CD14-positive monocyte (primary cell): ENCODE measurements around the gene FUT8. TPM values are rescaled to one million over a fixed set of nuclear protein-coding genes. Genes with fewer than 3 reads are reported as not detected.

Source experiments
- DNase-seq, 3 donors: peaks; one replicate each; pipeline ENCODE4 v3.0.0-alpha.2; 2011 to 2022
- H2AFZ ChIP-seq: 2 replicates; pipeline ENCODE4 v1.6.0; 2012; ENCODE audit warnings: mild to moderate bottlenecking, low read depth, low read length, inconsistent platforms; ENCODE audit not compliant: insufficient read depth, poor library complexity, severe bottlenecking
- H3K27ac ChIP-seq, 2 donors: 1 replicate in 1 of 2; 2 replicates in 1 of 2; pipeline ENCODE4 v1.5.1; 2012 to 2013; ENCODE audit warnings: low read length in 2 of 2, control low read depth in 1 of 2, inconsistent platforms in 1 of 2, low read depth in 1 of 2, mild to moderate bottlenecking in 1 of 2
- H3K27me3 ChIP-seq, 2 donors: one replicate each; pipeline versions ENCODE4 v1.6.0 to v1.6.1; 2011 to 2013; ENCODE audit warnings: low read length in 2 of 2; ENCODE audit not compliant: control insufficient read depth in 2 of 2, insufficient read depth in 2 of 2
- H3K36me3 ChIP-seq, 2 donors: replicated peaks in 1 of 2; 1 replicate in 1 of 2; 2 replicates in 1 of 2; pipeline versions ENCODE4 v1.5.1 to v1.6.1; 2012 to 2013; ENCODE audit warnings: low read length in 2 of 2, control low read depth in 1 of 2, inconsistent platforms in 1 of 2, mild to moderate bottlenecking in 1 of 2; ENCODE audit not compliant: insufficient read depth in 2 of 2, control insufficient read depth in 1 of 2
- H3K4me1 ChIP-seq, 2 donors: 1 replicate in 1 of 2; 2 replicates in 1 of 2; pipeline versions ENCODE4 v1.5.1 to v1.6.1; 2012 to 2013; ENCODE audit warnings: low read length in 2 of 2, control low read depth in 1 of 2, inconsistent platforms in 1 of 2, mild to moderate bottlenecking in 1 of 2, moderate library complexity in 1 of 2; ENCODE audit not compliant: insufficient read depth in 2 of 2, control insufficient read depth in 1 of 2
- H3K4me2 ChIP-seq: replicated peaks from 2 replicates; pipeline ENCODE3; 2012; ENCODE audit warnings: low read length, moderate library complexity, mild to moderate bottlenecking; ENCODE audit not compliant: poor library complexity, severe bottlenecking; ENCODE audit errors: extremely low read depth
- H3K4me3 ChIP-seq, 3 experiments: fragments of 200-600 bp in 1 of 3; sonication (generic) in 1 of 3; replicated peaks in 1 of 3; 1 replicate in 2 of 3; 2 replicates in 1 of 3; pipeline ENCODE4 v1.5.1; 2011 to 2013; ENCODE audit warnings: low read length in 3 of 3, mild to moderate bottlenecking in 3 of 3, control low read depth in 2 of 3, low read depth in 2 of 3, inconsistent platforms in 1 of 3, moderate library complexity in 1 of 3
- H3K79me2 ChIP-seq: 2 replicates; pipeline ENCODE4 v1.6.0; 2012; ENCODE audit warnings: mild to moderate bottlenecking, control low read depth, inconsistent platforms, low read length, moderate library complexity; ENCODE audit not compliant: insufficient read depth
- H3K9ac ChIP-seq: 2 replicates; pipeline ENCODE4 v1.6.0; 2017; ENCODE audit warnings: low read length, mild to moderate bottlenecking; ENCODE audit not compliant: insufficient read depth, poor library complexity, severe bottlenecking
- H3K9me3 ChIP-seq, 2 donors: replicated peaks in 1 of 2; 1 replicate in 1 of 2; 2 replicates in 1 of 2; pipeline versions ENCODE4 v1.5.1 to v1.6.1; 2012 to 2013; ENCODE audit warnings: low read length in 2 of 2, control low read depth in 1 of 2; ENCODE audit not compliant: control insufficient read depth in 1 of 2, insufficient read depth in 1 of 2
- H4K20me1 ChIP-seq: 2 replicates; pipeline ENCODE4 v1.6.0; 2012; ENCODE audit warnings: mild to moderate bottlenecking, low read length, control low read depth, moderate library complexity; ENCODE audit not compliant: insufficient read depth
- H3K27ac Mint-ChIP-seq, 7 donors: one replicate each; pipeline ENCODE4 v1.8.0; 2020; ENCODE audit warnings: mild to moderate bottlenecking in 7 of 7, mixed read lengths in 7 of 7, moderate library complexity in 6 of 7, inconsistent platforms in 2 of 7
- H3K27me3 Mint-ChIP-seq, 3 donors: one replicate each; pipeline ENCODE4 v1.8.0; 2021 to 2022; ENCODE audit warnings: low read depth in 3 of 3, mild to moderate bottlenecking in 3 of 3, mixed read lengths in 3 of 3, moderate library complexity in 3 of 3, inconsistent platforms in 1 of 3
- H3K36me3 Mint-ChIP-seq, 2 donors: one replicate each; pipeline ENCODE4 v1.8.0; 2020; ENCODE audit warnings: mixed read lengths in 2 of 2, inconsistent platforms in 1 of 2, mild to moderate bottlenecking in 1 of 2
- H3K4me1 Mint-ChIP-seq: one replicate; pipeline ENCODE4 v1.8.0; 2020; ENCODE audit warnings: mild to moderate bottlenecking, mixed read lengths
- H3K4me3 Mint-ChIP-seq, 2 donors: one replicate each; pipeline ENCODE4 v1.8.0; 2020; ENCODE audit warnings: mild to moderate bottlenecking in 2 of 2, mixed read lengths in 2 of 2, moderate library complexity in 1 of 2
- H3K9me3 Mint-ChIP-seq, 7 donors: one replicate each; pipeline ENCODE4 v1.8.0; 2020 to 2022; ENCODE audit warnings: mixed read lengths in 7 of 7, mild to moderate bottlenecking in 6 of 7, moderate library complexity in 6 of 7, inconsistent platforms in 2 of 7
- WGBS: methylation state at CpG from one replicate; pipeline ENCODE4 v1.1.5; 2013; ENCODE audit warnings: missing lambda C conversion rate; ENCODE audit not compliant: insufficient coverage; 5-methylcytosine and 5-hydroxymethylcytosine counted together
- intact Hi-C, 2 donors: fragments of 100-400 bp; cut with micrococcal nuclease; formaldehyde crosslinking; loops; one replicate each; pipeline versions ENCODE4 v1.15.0 to v1.15.1; 2023
- polyA plus RNA-seq, 3 donors: library from polyadenylated mRNA; depleted of rRNA in 1 of 3; unstranded in 2 of 3; stranded (reverse) in 1 of 3; fragments of 300-500 nt in 2 of 3; fragments of >200 nt in 1 of 3; fragmentation: Illumina TruSeq in 2 of 3; gene quantifications; 1 replicate in 2 of 3; 2 replicates in 1 of 3; pipeline ENCODE4 v1.2.3, GENCODE V29; 2012 to 2021
- TF ChIP-seq, protein P1 (sequence below): fragments of 200-600 bp; IDR thresholded peaks from one replicate; pipeline ENCODE4 v1.8.0; 2022; ENCODE audit warnings: antibody characterized with exemption, mild to moderate bottlenecking

FUT8 gene
- polyA plus RNA-seq, 3 donors = 1.6 to 5.1 (median 5.0) TPM

DNA sequence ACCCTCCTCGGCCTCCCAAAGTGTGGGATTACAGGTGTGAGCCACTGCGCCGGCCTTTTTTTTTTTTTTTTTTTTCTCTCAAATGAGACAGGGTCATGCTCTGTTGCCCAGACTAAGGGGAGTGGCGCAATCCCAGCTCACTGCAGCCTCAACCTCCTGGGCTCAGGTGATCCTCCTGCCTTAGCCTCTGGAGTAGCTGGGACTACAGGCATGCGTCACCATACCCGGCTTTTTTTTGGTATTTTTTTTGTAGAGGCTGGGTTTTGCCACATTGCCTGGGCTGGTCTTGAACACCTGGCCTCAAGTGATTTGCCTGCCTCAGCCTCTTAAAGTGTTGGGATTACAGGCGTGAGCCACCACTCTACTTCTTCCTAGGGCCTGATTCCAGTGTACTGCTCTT is 18.7 kb downstream of the FUT8 start:
- Histone ChIP-seq H3K79me2 (no peaks in the 10 kb centered on the region), H3K27ac (no peak overlapping the region), H2AFZ (no peak overlapping the region), H3K4me2 (no peak overlapping the region), H3K9ac (no peak overlapping the region), H3K4me3 (no peak overlapping the region), H3K27me3 (no peaks in the 10 kb centered on the region), H3K9me3 (peaks cover 2 to 3% of the 10 kb centered on the region in 2 donors), H3K36me3 (no peaks in the 10 kb centered on the region), H4K20me1 (no peaks in the 10 kb centered on the region), H3K4me1 (no peaks in the 10 kb centered on the region)
- intact Hi-C loops = no loop called here
- TF ChIP-seq, protein P1, sequence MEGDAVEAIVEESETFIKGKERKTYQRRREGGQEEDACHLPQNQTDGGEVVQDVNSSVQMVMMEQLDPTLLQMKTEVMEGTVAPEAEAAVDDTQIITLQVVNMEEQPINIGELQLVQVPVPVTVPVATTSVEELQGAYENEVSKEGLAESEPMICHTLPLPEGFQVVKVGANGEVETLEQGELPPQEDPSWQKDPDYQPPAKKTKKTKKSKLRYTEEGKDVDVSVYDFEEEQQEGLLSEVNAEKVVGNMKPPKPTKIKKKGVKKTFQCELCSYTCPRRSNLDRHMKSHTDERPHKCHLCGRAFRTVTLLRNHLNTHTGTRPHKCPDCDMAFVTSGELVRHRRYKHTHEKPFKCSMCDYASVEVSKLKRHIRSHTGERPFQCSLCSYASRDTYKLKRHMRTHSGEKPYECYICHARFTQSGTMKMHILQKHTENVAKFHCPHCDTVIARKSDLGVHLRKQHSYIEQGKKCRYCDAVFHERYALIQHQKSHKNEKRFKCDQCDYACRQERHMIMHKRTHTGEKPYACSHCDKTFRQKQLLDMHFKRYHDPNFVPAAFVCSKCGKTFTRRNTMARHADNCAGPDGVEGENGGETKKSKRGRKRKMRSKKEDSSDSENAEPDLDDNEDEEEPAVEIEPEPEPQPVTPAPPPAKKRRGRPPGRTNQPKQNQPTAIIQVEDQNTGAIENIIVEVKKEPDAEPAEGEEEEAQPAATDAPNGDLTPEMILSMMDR = no peak
- 100% methylated on average over 3 of the region's 7 CpGs for WGBS
- H3K4me3 Mint-ChIP-seq = no peak overlapping the region
- H3K27me3 Mint-ChIP-seq = peaks cover 0 to 2% (median 0%) of the 10 kb centered on the region in 3 donors
- peaks cover 3 to 9% (median 6%) of the 10 kb centered on the region in 7 donors for H3K9me3 Mint-ChIP-seq
- H3K27ac Mint-ChIP-seq = peak overlapping the region in 1 of 7 donors; percentile 32
- no peak for DNase-seq
- peaks cover 0 to 4% of the 10 kb centered on the region in 2 donors for H3K36me3 Mint-ChIP-seq
- peaks cover 2% of the 10 kb centered on the region for H3K4me1 Mint-ChIP-seq

DNA sequence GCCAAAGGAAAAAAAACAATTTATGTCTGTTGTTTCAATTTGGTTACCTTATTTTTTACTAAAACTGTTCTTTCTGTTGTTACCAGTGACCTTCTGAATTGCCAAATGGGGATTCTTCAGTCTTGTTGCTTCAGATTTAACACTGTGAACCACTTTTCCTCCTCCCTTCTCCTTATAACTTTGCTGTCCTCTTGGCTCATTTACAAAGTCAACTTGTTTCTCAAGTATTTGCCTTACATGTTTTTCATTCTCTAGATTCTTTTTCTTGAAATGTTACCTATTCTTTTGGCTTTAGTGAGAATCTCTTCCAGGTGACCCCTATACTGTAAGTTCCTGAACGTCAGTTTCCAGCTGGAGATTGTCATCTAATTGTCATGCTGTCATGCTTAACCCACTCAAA is 19.4 kb downstream of the FUT8 start:
- Histone ChIP-seq H3K79me2 (no peaks in the 10 kb centered on the region), H3K9me3 (peaks cover 2 to 3% of the 10 kb centered on the region in 2 donors), H3K4me3 (no peak overlapping the region), H3K4me2 (no peak overlapping the region), H2AFZ (no peak overlapping the region), H3K27ac (no peak overlapping the region), H3K27me3 (no peaks in the 10 kb centered on the region), H3K9ac (no peak overlapping the region), H4K20me1 (no peaks in the 10 kb centered on the region), H3K4me1 (no peaks in the 10 kb centered on the region), H3K36me3 (no peaks in the 10 kb centered on the region)
- intact Hi-C loops = no loop called here
- no CpG with 5 or more reads among the region's 1 CpG for WGBS
- peaks cover 0 to 4% of the 10 kb centered on the region in 2 donors for H3K36me3 Mint-ChIP-seq
- H3K4me1 Mint-ChIP-seq = peaks cover 2% of the 10 kb centered on the region
- DNase-seq = no peak
- H3K4me3 Mint-ChIP-seq = no peak overlapping the region
- TF ChIP-seq, protein P1 = no peak
- no peak overlapping the region for H3K27ac Mint-ChIP-seq
- peaks cover 3 to 9% (median 6%) of the 10 kb centered on the region in 7 donors for H3K9me3 Mint-ChIP-seq
- H3K27me3 Mint-ChIP-seq = peaks cover 0 to 2% (median 0%) of the 10 kb centered on the region in 3 donors
